Dedifferentiated amniotic fluid mesenchymal stem cell (primary cell): ENCODE results near the gene GANC.

ENCODE experiments used
- DNase-seq: peaks from one replicate; pipeline ENCODE4 v3.0.0-alpha.2; 2016; ENCODE audit errors: extremely low spot score

GANC gene

GRCh38 chr15:42272939-42273899, at the start of gene GANC, which contains the start of gene TMEM87A:
Gene GANC, plus strand, starts transcription at chr15:42273201. Its CDS starts 1,281 bp downstream, at chr15:42274482.
Gene TMEM87A, minus strand, starts transcription at chr15:42273433. Its CDS starts 35 bp downstream, at chr15:42273398.
- DNase-seq = peak; percentile 99

DNA sequence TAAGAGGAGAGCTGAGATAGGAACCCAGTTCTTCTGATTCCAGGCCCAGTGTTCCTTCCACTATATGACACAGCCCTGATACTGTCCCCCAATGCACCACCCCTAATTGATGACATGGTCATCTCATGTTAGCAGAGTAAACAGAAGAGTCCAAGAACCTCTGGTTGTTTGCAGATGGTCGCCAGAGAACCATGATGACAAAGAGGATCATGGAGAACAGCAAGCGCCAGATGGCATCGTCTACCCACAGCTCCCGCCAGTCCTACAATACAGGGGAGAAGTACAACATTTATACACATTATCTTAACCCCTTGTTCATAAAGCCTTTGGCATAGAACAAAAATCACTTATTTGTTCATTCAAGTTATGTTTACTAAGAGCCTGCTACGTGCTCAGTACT, 46.4 kb upstream of the GANC start:
- DNase-seq = no peak

- DNase-seq = no peak
Measured at GRCh38 chr15:42228036-42228435, 45.0 kb upstream of the GANC start.

DNA sequence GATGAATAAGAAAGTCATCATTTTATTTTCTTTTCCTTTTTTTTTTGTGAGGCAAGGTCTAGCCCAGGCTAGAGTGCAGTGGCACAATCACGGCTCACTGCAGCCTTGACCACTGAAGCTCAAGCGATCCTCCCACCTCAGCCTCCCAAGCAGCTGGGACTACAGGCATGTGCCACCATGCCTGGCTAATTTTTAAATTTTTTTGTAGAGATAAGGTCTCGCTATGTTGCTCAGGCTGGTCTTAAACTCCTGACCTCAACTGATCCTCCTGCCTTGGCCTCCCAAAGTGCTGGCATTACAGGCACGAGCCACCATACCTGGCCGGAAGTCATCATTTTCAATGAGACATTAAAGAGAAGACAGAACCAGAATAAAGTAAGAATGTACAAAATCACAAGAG, 44.0 kb upstream of the GANC start:
- DNase-seq = peak; percentile 12

DNA sequence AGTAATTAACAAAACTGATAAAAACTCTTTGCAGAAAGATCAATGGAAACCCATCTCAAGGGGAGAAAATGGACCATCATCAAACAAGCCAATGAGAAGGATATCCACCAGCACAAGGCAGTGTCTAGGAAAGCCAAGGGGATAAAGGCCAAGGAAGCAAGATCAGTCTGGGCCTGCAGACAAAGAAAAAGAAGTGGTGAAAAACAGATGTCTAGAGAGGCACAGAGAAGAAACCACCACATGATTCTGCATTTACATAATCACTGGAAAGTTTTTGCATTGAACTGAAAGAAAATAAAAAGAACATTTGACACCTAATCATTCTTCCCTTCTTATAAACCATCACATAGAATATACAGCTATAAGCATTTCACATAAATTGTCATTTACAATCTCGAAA, 41.9 kb upstream of the GANC start:
- DNase-seq = no peak

DNA sequence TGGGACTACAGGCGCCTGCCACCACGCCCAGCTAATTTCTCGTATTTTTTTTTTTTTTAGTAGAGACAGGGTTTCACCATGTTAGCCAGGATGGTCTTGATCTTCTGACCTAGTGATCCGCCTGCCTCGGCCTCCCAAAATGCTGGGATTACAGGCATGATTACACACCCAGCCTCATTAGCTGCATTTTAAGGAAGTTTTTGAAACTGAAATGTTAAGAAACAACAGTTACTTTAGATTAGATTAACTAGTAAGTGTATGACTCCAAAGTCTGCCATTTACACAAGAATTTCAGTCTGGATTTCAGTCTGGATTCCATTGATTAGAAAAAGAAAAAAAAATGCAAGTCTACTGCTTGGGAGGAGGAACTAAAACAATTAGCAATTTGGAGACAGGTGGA, 40.4 kb upstream of the GANC start:
- no peak for DNase-seq

GRCh38 chr15:42233107-42233506, 39.9 kb upstream of the GANC start:
- peak; percentile 0 for DNase-seq

DNA sequence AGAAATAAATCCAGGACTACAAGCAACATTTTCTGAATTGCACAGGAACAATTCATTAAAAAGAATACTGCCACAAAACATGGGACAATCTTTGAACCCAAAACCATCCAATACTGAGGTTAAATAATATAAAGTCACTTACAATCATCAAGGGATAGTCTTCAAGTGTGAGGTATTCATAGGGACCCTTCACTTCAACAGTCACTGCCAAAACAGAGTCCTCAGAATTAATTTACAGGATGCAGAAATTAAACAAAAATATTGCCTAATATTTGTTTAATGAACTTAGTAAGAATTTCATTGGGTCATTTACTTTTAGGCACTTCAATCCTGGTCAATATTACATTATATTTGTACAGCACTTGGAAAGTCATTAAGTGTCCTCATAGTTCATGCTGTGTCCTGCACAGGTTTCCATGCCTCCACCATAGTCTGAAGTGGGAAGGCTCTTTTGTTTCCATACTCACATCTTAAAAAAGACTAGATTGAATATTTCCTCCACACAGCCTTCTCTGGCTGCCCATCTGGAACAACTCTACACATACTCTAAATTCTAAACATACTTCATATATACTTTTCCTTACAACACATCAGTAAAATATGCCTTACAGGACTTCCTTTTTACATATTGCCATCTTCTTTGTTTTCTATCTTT, 33.3 kb upstream of the GANC start:
- no peak for DNase-seq

- DNase-seq = peak; percentile 6
Measured at GRCh38 chr15:42240823-42241222, 32.2 kb upstream of the GANC start.

DNA sequence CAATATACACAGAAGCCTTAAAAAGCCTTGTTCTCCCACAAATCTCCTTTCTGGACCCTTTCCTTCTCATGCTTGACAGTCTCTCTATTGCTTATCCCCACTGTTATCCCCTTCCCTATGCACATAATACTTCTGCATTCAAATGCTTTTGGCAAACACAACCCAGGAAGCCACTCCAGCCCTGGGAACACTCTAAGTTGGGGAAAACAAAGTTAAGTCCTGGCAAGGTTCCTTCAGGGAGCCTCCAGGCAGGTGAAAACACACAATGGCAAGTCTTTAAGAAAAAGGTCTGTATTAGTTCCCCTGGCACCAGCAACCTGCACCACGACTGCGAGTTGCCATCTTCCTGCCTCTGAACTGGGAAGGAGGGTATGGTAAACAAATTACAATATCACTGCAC, 19.7 kb upstream of the GANC start:
- DNase-seq = peak; percentile 10

DNA sequence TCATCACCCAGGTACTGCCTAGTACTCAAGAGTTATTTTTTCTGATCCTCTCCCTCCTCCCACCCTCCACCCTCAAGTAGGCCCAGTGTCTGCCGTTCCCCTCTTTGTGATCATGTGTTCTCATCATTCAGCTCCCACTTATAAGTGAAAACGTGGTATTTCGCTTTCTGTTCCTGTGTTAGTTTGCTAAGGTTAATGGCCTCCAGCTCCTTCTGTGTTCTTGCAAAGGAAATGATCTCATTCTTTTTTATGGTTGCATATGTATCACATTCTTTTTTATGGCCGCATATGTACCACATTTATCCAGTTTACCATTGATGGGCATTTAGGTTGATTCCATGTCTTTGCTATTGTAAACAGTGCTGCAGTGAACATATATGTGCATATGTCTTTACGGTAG, 8.2 kb upstream of the GANC start:
- no peak for DNase-seq

DNA sequence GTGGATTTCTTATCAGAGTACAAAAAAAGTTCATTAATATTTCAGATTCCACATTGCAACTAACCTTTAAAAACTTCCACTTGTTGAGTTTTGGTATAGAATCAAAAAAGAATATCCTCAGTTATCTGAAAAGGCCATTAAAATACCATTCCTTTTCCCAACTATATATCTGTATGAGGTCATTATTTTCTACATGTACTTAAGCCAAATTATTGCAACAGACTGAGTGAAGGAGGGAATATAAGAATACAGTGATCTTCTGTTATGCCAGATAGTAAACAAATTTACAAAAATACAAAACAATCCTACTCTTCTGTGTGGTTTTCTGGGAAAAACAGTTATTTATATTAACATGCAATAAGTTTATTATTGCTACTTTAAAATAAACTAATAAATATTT, 5.7 kb upstream of the GANC start:
- no peak for DNase-seq

GRCh38 chr15:42270551-42270950, 2.5 kb upstream of the GANC start:
- DNase-seq = no peak

DNA sequence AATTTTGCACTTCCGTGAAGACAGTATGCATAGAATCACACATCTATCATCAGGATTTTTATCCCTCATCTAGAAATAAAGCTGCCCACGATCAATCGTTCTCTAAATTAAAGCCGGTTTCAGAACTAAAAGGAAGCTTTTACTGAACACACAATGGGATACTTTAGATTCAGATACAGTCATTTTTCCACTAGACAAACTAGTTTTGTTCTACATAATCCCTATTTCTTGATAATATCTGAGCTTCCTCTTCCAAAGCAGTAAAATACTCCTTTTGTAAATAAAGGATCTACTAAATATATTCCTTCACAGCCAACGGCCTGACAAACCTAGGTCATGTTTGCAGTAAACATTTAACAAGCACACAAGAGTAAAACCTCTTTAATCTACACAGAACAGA, 2.0 kb upstream of the GANC start:
- no peak for DNase-seq

DNA sequence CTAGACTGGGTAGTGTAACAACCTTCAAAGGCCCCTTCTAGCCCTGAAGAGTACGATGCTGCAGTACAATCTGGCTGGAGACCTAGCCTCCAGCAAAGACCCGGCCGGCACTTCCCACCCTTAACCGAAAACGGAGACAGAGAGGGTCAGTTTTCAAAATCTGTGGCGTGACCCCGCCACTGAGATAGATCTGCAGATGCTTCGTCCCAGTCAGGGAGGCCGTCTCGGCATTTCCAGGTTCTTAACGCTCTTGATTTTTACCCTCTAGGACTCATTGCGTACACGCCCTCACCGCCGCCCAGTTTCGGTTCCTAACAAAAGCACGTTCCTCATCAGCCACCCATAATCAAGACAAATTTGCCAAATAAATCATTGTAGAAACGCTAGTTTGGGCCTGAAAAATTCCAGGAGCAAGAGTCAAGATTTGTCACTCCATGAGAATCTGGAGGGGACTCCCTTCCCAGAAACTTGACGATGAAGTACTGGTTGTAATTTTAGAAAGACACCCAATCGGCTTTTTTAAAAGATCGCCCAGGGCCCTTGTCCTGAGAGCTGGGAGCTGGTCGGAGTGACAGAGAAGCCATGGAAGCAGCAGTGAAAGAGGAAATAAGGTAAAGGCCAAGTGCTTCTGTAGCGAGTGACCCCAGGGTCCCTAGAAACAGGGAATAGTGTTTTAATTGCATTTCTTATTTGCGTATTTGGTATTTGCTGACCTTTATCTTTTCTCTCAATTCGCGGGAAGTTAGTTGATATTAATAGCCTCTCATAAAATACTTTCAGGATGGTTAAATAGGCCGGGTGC, 1.1 kb downstream of the GANC start:
- peak; percentile 42 for DNase-seq

- DNase-seq = no peak
Measured at GRCh38 chr15:42274702-42274989, 1.6 kb downstream of the GANC start.

GRCh38 chr15:42275780-42276391, 2.9 kb downstream of the GANC start:
- DNase-seq = no peak

- no peak for DNase-seq
Measured at GRCh38 chr15:42276762-42277161, 3.8 kb downstream of the GANC start.

GRCh38 chr15:42279234-42279723, 6.3 kb downstream of the GANC start:
- no peak for DNase-seq

GRCh38 chr15:42282344-42282743, 9.3 kb downstream of the GANC start:
- DNase-seq = no peak

GRCh38 chr15:42282926-42283325, 9.9 kb downstream of the GANC start:
- DNase-seq = no peak

DNA sequence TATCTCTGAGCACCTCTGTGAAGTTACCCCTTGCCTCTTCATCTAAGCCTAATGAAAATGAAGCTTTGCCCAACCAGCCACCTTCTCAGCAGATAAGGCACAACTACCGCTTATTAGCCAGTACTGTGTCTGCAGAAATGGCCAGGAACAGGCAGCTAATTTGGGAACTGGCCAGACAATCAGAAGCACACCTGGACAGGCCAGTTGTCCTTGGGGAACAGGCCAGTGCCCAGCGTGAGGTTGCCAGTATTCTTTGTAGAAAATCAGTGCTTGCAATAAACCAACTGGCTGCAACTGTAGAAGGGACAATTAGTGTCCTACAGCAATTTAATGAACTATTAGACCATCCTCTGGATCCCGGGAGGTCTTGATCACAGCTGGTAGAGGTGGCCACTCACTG, 10.7 kb downstream of the GANC start:
- no peak for DNase-seq
